Common myeloid progenitor, CD34-positive (primary cell): ENCODE measurements around the gene PRELP.

Experiments
- CTCF ChIA-PET: fragments of 350-600 bp; sonication (Branson Sonifier 250); formaldehyde crosslinking; loops from one replicate; lab custom pipeline; 2021; ENCODE audit warnings: antibody characterized with exemption; lab: Charles Lee
- POLR2A ChIA-PET: fragments of 350-600 bp; sonication (Branson Sonifier 250); formaldehyde crosslinking; loops from one replicate; lab custom pipeline; 2021; ENCODE audit warnings: antibody characterized with exemption; lab: Charles Lee
- DNase-seq, 3 donors: peaks; one replicate each; pipeline versions ENCODE4 v3.0.0 to v3.0.0-alpha.2; 2013
- H3K27ac ChIP-seq, 2 experiments: 1 replicate in 1 of 2; 2 replicates in 1 of 2; pipeline ENCODE4 v1.7.0; 2013; ENCODE audit warnings: inconsistent platforms in 2 of 2, low read length in 2 of 2, mild to moderate bottlenecking in 2 of 2, low read depth in 1 of 2, moderate library complexity in 1 of 2; ENCODE audit not compliant: severe bottlenecking in 2 of 2, insufficient read depth in 1 of 2, poor library complexity in 1 of 2
- H3K27me3 ChIP-seq, 5 experiments: replicated peaks in 2 of 5; 1 replicate in 3 of 5; 2 replicates in 2 of 5; pipeline versions ENCODE4 v1.6.1 to v1.7.0; 2013; ENCODE audit warnings: low read length in 4 of 5, mild to moderate bottlenecking in 2 of 5, moderate library complexity in 2 of 5, inconsistent platforms in 1 of 5; ENCODE audit not compliant: insufficient read depth in 5 of 5, control insufficient read depth in 4 of 5
- H3K36me3 ChIP-seq, 4 experiments: 1 replicate in 2 of 4; 2 replicates in 2 of 4; pipeline versions ENCODE4 v1.6.1 to v1.7.0; 2013; ENCODE audit warnings: low read length in 3 of 4, control low read depth in 1 of 4, mild to moderate bottlenecking in 1 of 4; ENCODE audit not compliant: control insufficient read depth in 4 of 4, insufficient read depth in 4 of 4
- H3K4me1 ChIP-seq, 4 experiments: 1 replicate in 3 of 4; 2 replicates in 1 of 4; pipeline versions ENCODE4 v1.6.1 to v1.7.1; 2013; ENCODE audit warnings: low read length in 3 of 4, mild to moderate bottlenecking in 3 of 4, control low read depth in 1 of 4, inconsistent platforms in 1 of 4, moderate library complexity in 1 of 4; ENCODE audit not compliant: control insufficient read depth in 4 of 4, insufficient read depth in 4 of 4; ENCODE audit errors: control extremely low read depth in 1 of 4
- H3K4me3 ChIP-seq, 7 experiments: 1 replicate in 4 of 7; 2 replicates in 3 of 7; pipeline versions ENCODE4 v1.5.1 to v1.7.0; 2013; ENCODE audit warnings: mild to moderate bottlenecking in 7 of 7, low read length in 6 of 7, moderate library complexity in 6 of 7, inconsistent platforms in 2 of 7, low read depth in 2 of 7, control low read depth in 1 of 7; ENCODE audit not compliant: insufficient read depth in 4 of 7, control insufficient read depth in 1 of 7; ENCODE audit errors: extremely low read depth in 1 of 7
- H3K9me3 ChIP-seq, 5 experiments: 1 replicate in 4 of 5; 2 replicates in 1 of 5; pipeline versions ENCODE4 v1.6.1 to v1.7.1; 2013; ENCODE audit warnings: low read length in 4 of 5, mild to moderate bottlenecking in 2 of 5, inconsistent platforms in 1 of 5, low read depth in 1 of 5, moderate library complexity in 1 of 5; ENCODE audit not compliant: control insufficient read depth in 4 of 5, insufficient read depth in 2 of 5; ENCODE audit errors: control extremely low read depth in 1 of 5
- WGBS: methylation state at CpG from one replicate; pipeline ENCODE4 v1.1.5; 2013; ENCODE audit not compliant: insufficient coverage; 5-methylcytosine and 5-hydroxymethylcytosine counted together

PRELP gene

DNA sequence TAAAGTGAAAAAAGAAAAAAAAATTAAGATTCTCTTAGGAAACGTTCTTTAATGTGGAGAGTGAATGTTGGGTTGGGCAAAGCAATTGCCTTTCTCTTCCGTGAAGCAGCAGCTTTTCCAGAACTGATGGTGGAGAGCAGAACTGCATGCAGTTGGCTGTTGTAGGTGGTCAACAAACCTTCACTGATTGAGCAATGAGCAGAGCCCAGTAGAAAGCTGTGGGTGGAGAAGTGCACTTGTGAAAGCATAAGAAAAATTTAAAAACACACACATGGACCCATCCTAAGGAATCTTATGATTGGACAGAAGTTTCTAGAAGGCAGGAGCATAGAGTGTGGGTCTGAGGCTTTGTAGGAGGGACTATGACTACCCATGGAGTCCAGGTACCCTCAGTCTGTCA lies 4.5 kb downstream of the PRELP start:
- no peak overlapping the region for H3K4me3 ChIP-seq
- peaks cover 0 to 5% (median 0%) of the 10 kb centered on the region in 5 experiments for H3K27me3 ChIP-seq
- H3K36me3 ChIP-seq: no peaks in the 10 kb centered on the region
- CTCF ChIA-PET: no interaction called here
- POLR2A ChIA-PET: no interaction called here
- WGBS: 92% methylated on average over 2 of the region's 2 CpGs
- no peaks in the 10 kb centered on the region for H3K4me1 ChIP-seq
- no peaks in the 10 kb centered on the region for H3K9me3 ChIP-seq
- DNase-seq: no peak
- H3K27ac ChIP-seq: no peak overlapping the region

DNA sequence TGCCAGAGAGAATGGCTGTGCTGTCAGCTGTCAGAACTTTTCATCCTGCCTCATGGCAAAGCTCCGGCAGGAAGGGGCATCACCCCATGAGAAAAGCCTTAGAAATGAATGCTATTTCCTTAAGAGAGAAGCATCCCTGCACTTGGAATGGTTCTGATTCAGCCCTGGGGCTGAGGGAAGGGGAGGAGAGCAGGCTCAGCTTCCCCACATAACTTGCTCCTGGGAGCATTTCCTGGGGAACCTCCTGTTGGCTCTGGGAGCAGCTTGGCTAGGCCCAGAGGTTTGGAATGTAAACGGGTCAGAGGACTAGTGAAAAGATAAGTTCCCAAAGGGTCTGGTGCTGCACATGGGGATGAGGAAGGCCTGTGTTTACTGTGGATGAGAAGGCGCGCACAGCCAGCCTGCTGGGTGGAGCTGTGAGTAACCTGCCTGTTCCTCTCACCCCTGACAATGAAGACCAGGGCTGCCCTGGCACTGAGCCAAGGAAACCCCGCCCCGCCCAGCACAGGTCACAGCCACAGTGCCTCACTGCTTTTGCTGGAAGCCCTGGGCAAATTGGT lies 5.0 kb downstream of the PRELP start:
- H3K27me3 ChIP-seq: peaks cover 0 to 4% (median 0%) of the 10 kb centered on the region in 5 experiments
- H3K36me3 ChIP-seq: no peaks in the 10 kb centered on the region
- no peaks in the 10 kb centered on the region for H3K9me3 ChIP-seq
- 84% methylated on average over 5 of the region's 6 CpGs for WGBS
- no peak overlapping the region for H3K4me3 ChIP-seq
- no peak overlapping the region for H3K27ac ChIP-seq
- ChIA-PET CTCF (no interaction called here), POLR2A (no interaction called here)
- no peaks in the 10 kb centered on the region for H3K4me1 ChIP-seq
- no peak for DNase-seq

GRCh38 chr1:203481196-203481595 lies 5.6 kb downstream of the PRELP start:
- H3K4me3 ChIP-seq: no peak overlapping the region
- CTCF ChIA-PET: no interaction called here
- POLR2A ChIA-PET: no interaction called here
- WGBS: 100% methylated on average over 1 of the region's 1 CpG
- peaks cover 0 to 4% (median 0%) of the 10 kb centered on the region in 5 experiments for H3K27me3 ChIP-seq
- no peak for DNase-seq
- H3K9me3 ChIP-seq: no peaks in the 10 kb centered on the region
- H3K4me1 ChIP-seq: no peaks in the 10 kb centered on the region
- no peak overlapping the region for H3K27ac ChIP-seq
- no peaks in the 10 kb centered on the region for H3K36me3 ChIP-seq

- 97% methylated on average over 27 of the region's 28 CpGs for WGBS
- Histone ChIP-seq H3K27me3 (no peaks in the 10 kb centered on the region), H3K4me1 (peaks cover 0 to 9% (median 4%) of the 10 kb centered on the region in 4 experiments), H3K4me3 (peak overlapping the region in 1 of 7 experiments; percentile 61), H3K36me3 (no peaks in the 10 kb centered on the region), H3K27ac (no peak overlapping the region), H3K9me3 (no peaks in the 10 kb centered on the region)
- ChIA-PET CTCF (interaction anchor here (1.1 to 10.6 kb wide), 10 partner anchors 9 to 218 kb away, joined by 3 to 105 read pairs (median 8); no protein-coding TSS in a partner anchor), POLR2A (no interaction called here)
- no peak for DNase-seq
Observed at GRCh38 chr1:203486618-203487370, 11.2 kb downstream of the PRELP start.

- peaks cover 0 to 9% (median 4%) of the 10 kb centered on the region in 4 experiments for H3K4me1 ChIP-seq
- no peak overlapping the region for H3K4me3 ChIP-seq
- H3K9me3 ChIP-seq: no peaks in the 10 kb centered on the region
- H3K27ac ChIP-seq: no peak overlapping the region
- WGBS: 97% methylated on average over 4 of the region's 7 CpGs
- CTCF ChIA-PET: interaction anchor here (0.7 to 10.6 kb wide), 18 partner anchors 10 to 220 kb away, joined by 3 to 105 read pairs (median 5); partner anchors contain the start of gene FMOD
- DNase-seq: no peak
- POLR2A ChIA-PET: no interaction called here
- H3K36me3 ChIP-seq: no peaks in the 10 kb centered on the region
- H3K27me3 ChIP-seq: no peaks in the 10 kb centered on the region
Observed at GRCh38 chr1:203488539-203488938, 12.9 kb downstream of the PRELP start.

DNA sequence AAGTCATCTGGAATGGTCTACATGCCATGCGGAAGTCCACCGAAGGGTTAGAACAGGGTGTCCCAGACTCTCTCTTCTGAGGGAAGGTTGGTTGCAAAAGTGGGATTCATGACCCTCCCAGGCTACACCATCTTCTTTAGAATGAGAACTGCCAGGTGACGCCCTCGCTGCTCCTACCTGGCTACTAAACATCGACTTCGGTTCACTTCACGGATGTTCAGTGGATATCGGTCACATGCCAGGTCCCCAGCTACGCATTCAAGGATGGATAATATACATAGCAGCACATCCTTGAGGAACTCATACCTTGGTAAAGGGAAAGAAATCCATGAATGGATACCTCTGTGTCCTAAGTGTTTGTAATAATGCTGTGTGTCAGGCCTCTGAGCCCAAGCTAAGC lies 15.0 kb downstream of the PRELP start:
- WGBS: 88% methylated on average over 5 of the region's 9 CpGs
- ChIA-PET CTCF (interaction anchor here (1.1 to 10.6 kb wide), 3 partner anchors 148 to 453 kb away, joined by 3 to 105 read pairs (median 45); no protein-coding TSS in a partner anchor), POLR2A (no interaction called here)
- Histone ChIP-seq H3K4me3 (no peak overlapping the region), H3K27me3 (no peaks in the 10 kb centered on the region), H3K9me3 (no peaks in the 10 kb centered on the region), H3K27ac (no peak overlapping the region), H3K4me1 (peaks cover 0 to 9% (median 4%) of the 10 kb centered on the region in 4 experiments), H3K36me3 (no peaks in the 10 kb centered on the region)
- no peak for DNase-seq

- 97% methylated on average over 6 of the region's 9 CpGs for WGBS
- no peaks in the 10 kb centered on the region for H3K27me3 ChIP-seq
- no peaks in the 10 kb centered on the region for H3K9me3 ChIP-seq
- CTCF ChIA-PET: interaction anchor here (5.5 to 10.6 kb wide), 2 partner anchors 149 to 223 kb away, joined by 45 to 105 read pairs; no protein-coding TSS in a partner anchor
- peaks cover 0 to 9% (median 4%) of the 10 kb centered on the region in 4 experiments for H3K4me1 ChIP-seq
- no peak for DNase-seq
- H3K4me3 ChIP-seq: no peak overlapping the region
- H3K27ac ChIP-seq: no peak overlapping the region
- H3K36me3 ChIP-seq: no peaks in the 10 kb centered on the region
- POLR2A ChIA-PET: no interaction called here
Observed at GRCh38 chr1:203491664-203492063, 16.1 kb downstream of the PRELP start.
